HG03378 (cell line): ENCODE data around the gene SNX9.

ENCODE experiments used
- ATAC-seq: cut with Tn5 transposase; IDR thresholded peaks from one replicate; pipeline ENCODE4 v1.9.1; 2021; ENCODE audit warnings: mild to moderate bottlenecking, moderate library complexity; ENCODE audit not compliant: unreplicated experiment

Gene SNX9

DNA sequence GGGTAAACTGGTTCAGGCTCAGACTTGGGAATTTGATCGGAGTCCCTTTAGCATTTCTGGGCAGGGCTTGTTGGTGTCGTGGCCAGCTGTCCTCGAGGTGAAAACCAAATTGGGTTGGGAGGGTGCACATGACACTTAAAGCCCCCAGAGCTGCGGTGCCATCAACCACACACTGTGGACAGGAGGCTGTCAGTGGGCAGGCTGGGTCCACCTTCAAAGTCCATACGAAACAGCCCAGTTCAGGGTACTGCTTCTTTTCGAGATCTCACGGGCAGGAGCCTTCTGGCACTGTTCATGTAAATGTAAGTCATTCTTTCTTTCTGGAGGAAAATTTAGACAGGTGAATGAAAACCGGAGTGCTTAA lies 165.6 kb downstream of the SNX9 start:
- no peak for ATAC-seq

DNA sequence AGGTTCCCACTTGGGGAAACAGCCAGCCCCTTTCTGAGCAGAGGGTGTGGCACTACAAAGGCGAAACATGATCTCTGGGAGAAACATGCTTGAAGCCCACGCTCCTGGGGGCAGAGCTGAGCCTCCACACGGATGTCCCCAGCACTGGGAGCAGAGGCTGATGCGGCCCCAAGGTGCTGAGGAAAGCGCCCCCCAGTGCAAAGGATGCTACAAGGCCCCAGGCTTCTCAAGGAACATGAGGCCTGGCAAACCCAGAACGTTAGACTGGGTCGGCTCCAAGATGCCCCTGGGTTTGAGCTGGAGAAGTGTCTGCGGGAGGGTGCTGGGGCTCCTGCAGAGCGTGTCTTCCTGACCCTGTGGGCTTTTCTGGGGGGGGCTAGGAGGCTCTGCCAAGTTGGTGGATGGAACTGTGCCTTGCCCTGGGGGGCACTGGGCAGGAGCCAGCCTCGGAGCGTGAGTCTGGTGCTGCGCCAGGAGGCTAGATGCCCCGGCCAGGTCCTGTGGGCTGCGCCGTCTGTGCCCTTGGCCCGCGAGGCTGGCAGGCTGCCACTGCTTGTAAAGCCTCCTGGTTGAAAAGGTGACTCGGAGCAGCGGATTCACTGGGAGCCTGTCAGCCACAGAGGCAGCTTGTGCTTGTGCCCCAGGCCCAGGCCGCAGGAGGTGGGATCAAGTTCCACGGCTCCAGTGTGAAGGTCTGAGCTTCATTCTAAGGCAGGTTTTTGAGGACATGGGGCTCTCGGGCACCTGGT lies 166.7 kb downstream of the SNX9 start:
- ATAC-seq: no peak

- peak; percentile 51 for ATAC-seq
These were observed 167.4 kb downstream of the SNX9 start for GRCh38 chr6:157990321-157991066.

GRCh38 chr6:157991067-157991432 lies 168.0 kb downstream of the SNX9 start:
- no peak for ATAC-seq

- no peak for ATAC-seq
These were observed 170.0 kb downstream of the SNX9 start for GRCh38 chr6:157993076-157993475.

DNA sequence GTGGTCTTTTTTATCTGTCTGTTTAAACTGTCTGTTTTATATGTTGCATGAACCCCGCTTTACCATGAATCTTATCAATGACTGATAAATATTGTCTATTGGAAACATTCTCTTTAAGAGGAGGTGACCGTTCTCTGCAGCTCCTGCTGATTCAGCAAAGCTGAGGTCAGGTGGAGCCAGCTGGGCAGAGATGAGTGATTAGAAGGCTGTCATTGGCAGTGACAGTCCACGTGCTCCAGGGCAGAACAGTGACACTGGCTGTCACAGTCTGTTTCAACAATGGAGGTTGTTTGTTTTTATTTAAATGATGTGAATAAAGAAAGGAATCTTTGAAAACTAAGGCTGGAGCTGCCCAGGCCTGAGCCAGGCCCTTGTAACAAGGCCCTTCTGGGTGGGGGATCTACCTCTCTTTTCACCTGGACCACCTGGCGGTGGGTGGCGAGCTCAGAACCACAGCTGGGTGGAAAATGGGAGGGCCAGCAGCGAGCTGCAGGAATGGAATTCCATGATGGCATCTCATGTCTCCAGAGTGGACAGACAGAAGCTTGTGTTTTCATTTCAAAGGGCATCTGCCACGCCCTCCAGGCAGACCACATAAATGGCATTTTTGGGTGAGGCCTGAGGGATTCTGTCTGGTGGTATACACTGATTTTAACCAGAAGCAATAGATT lies 171.2 kb downstream of the SNX9 start:
- ATAC-seq: no peak
